ENCODE measurements around the gene SARNP. TPM values are rescaled to one million over a fixed set of nuclear protein-coding genes. Genes with fewer than 3 reads are reported as not detected.

Gene SARNP
- total and polyA plus RNA-seq, 9 of the 15 experiments (the other 6 are each of a cell fraction or from before 2014, with no cell fraction given): 70.1 to 400 (median 198) TPM

- no peak overlapping the region for H2AFZ ChIP-seq (ENCODE audit: low read depth, low read length)
- in situ Hi-C loops (cut with MboI) (no loop called here), intact Hi-C loops (cut with micrococcal nuclease) (no loop called here)
- ChIA-PET CTCF (ENCODE audit: low intra/inter-chr PET ratio) (interaction anchor here (0.5 kb wide), 1 partner anchor 26 kb away, joined by 3 read pairs; no protein-coding TSS in a partner anchor), POLR2A (interaction anchor here (0.6 to 1.5 kb wide), 6 partner anchors 9 to 275 kb away, joined by 3 to 6 read pairs (median 4); no protein-coding TSS in a partner anchor)
- H3K4me1 ChIP-seq (replicated peaks in 1 of 2; ENCODE audit: control insufficient read depth in 2 of 2, insufficient read depth in 2 of 2, low read length in 2 of 2): no peaks in the 10 kb centered on the region; a peak in 1 of 5 replicates
- H3K9ac ChIP-seq (ENCODE audit: insufficient read depth in 1 of 2, low read depth in 2 of 2, low read length in 2 of 2): no peak overlapping the region
- FAIRE-seq: no peak
- peaks cover 10% of the 10 kb centered on the region for H3K79me2 ChIP-seq (ENCODE audit: control insufficient read depth, insufficient read depth, low read length)
- WGBS (ENCODE audit: insufficient coverage, low coverage, missing lambda C conversion rate): 80% methylated on average over 5 of the region's 5 CpGs
- H3K9me3 ChIP-seq (replicated peaks; ENCODE audit: control insufficient read depth, insufficient read depth, low read depth, low read length): no peaks in the 10 kb centered on the region
- H3K9me1 ChIP-seq (ENCODE audit: control insufficient read depth, insufficient read depth, low read length): no peaks in the 10 kb centered on the region
- no TSS peak for BruUV-seq (replicated peaks)
- ATAC-seq: no peak
- H3K4me2 ChIP-seq (ENCODE audit: insufficient read depth, low read length): no peak overlapping the region
- H3K36me3 ChIP-seq (ENCODE audit: control insufficient read depth, insufficient read depth, low read length): peaks cover 64% of the 10 kb centered on the region
- DNase-seq (ENCODE audit: extremely low read depth in 1 of 4, low spot score in 3 of 4): no peak
- no peaks in the 10 kb centered on the region for H4K20me1 ChIP-seq (replicated peaks; ENCODE audit: control insufficient read depth, insufficient read depth, low read length)
- no peak overlapping the region for H3K27ac ChIP-seq (ENCODE audit: extremely low read depth, low read depth, low read length)
- H3K4me3 ChIP-seq: no peak overlapping the region
- H3K27me3 ChIP-seq (ENCODE audit: control insufficient read depth in 2 of 2, insufficient read depth in 2 of 2, low read length in 2 of 2): no peaks in the 10 kb centered on the region
- TF ChIP-seq CEBPZ (IDR thresholded peaks at IDR 0.05; ENCODE audit: borderline replicate concordance, low read depth, low read length) (no peak), PRPF4 (IDR thresholded peaks at IDR 0.05; ENCODE audit: insufficient read depth, low read depth, low read length, poor library complexity, severe bottlenecking) (no peak), REST (IDR thresholded peaks at IDR 0.05; ENCODE audit: borderline replicate concordance) (no peak), REST (CRISPR knock-in tag; IDR thresholded peaks at IDR 0.05; ENCODE audit: low read depth) (no peak), MAFF (IDR thresholded peaks at IDR 0.05; ENCODE audit: low read length) (no peak), ZNF561 (CRISPR knock-in tag; conservative IDR thresholded peaks at IDR 0.05) (no peak), STAT6 (CRISPR knock-in tag; IDR thresholded peaks at IDR 0.05) (no peak)
These were observed 51.7 kb downstream of the SARNP start for GRCh38 chr12:55765736-55766290.

Measured in K562 (cell line).